NT2/D1 (cell line): ENCODE measurements around the gene TLK2.
"Not testable (repeated sequence)": the region's sequence is repeated elsewhere in the genome, so short reads cannot be mapped to it uniquely, and the experiment has no call there.

ENCODE experiments used
- SUZ12 ChIP-seq: IDR thresholded peaks from 2 replicates; pipeline ENCODE4 v1.6.1; 2011; ENCODE audit not compliant: insufficient read length, insufficient read depth; ENCODE audit errors: extremely low read depth
- YY1 ChIP-seq: IDR thresholded peaks from 2 replicates; pipeline ENCODE4 v1.6.1; 2011; ENCODE audit not compliant: insufficient read length, insufficient read depth
- ZNF274 ChIP-seq: IDR thresholded peaks from 2 replicates; pipeline ENCODE4 v1.6.1; 2011; ENCODE audit warnings: mild to moderate bottlenecking, low read depth, low read length

DNA sequence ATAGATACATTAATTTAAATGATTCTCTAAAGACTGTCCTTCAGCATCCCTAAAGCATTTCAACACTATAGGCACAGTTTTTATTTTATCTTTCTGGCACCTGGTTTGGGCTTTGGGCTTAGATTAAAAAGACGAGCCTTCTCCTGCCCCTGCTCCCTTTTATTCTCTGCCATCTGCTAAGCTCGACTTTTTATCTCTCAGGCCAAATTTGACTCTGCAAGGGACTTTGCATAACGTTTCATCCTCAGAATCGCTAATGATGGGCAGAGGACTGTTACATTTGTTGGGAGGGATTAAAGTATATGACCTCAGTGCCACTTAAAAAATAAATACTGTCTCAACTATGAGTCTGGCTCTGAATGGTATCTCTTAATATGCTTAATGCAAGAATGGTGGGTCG is 25.6 kb upstream of the TLK2 start:
- TF ChIP-seq YY1, ZNF274, SUZ12: not testable (repeated sequence)
